Measurements from ENCODE around the gene SLC35G4.

The SLC35G4 gene

GRCh38 chr18:11657554-11657953, 48.2 kb downstream of the SLC35G4 start:
- TF ChIP-seq CTCF (IDR thresholded peaks at IDR 0.05; ENCODE audit: insufficient read depth, low read length) = no peak
- TF ChIP-seq SPI1 (IDR thresholded peaks at IDR 0.05; ENCODE audit: borderline replicate concordance, low read depth) = no peak
- TF ChIP-seq GABPA (IDR thresholded peaks at IDR 0.05; ENCODE audit: low read depth) = no peak
- TF ChIP-seq POLR2AphosphoS5 (IDR thresholded peaks at IDR 0.05; ENCODE audit: low read depth) = no peak
- TF ChIP-seq REST (IDR thresholded peaks at IDR 0.05; ENCODE audit: insufficient replicate concordance, low read depth) = no peak
- Histone ChIP-seq H3K27me3 (ENCODE audit: insufficient read depth, poor library complexity, severe bottlenecking) (peaks cover 34% of the 10 kb centered on the region), H3K4me3 (replicated peaks; ENCODE audit: insufficient read depth, low read length) (no peak overlapping the region), H3K27ac (replicated peaks) (no peak overlapping the region)
- DNase-seq (ENCODE audit: low read depth in 1 of 2, low spot score in 1 of 2) = no peak

- TF ChIP-seq REST (IDR thresholded peaks at IDR 0.05; ENCODE audit: insufficient replicate concordance, low read depth) = no peak
- no peak for TF ChIP-seq SPI1 (IDR thresholded peaks at IDR 0.05; ENCODE audit: borderline replicate concordance, low read depth)
- TF ChIP-seq CTCF (IDR thresholded peaks at IDR 0.05; ENCODE audit: insufficient read depth, low read length) = no peak
- TF ChIP-seq GABPA (IDR thresholded peaks at IDR 0.05; ENCODE audit: low read depth) = no peak
- no peak for TF ChIP-seq POLR2AphosphoS5 (IDR thresholded peaks at IDR 0.05; ENCODE audit: low read depth)
- DNase-seq (ENCODE audit: low read depth in 1 of 2, low spot score in 1 of 2) = no peak
- peaks cover 31% of the 10 kb centered on the region for H3K27me3 ChIP-seq (ENCODE audit: insufficient read depth, poor library complexity, severe bottlenecking)
- no peak overlapping the region for H3K27ac ChIP-seq (replicated peaks)
- H3K4me3 ChIP-seq (replicated peaks; ENCODE audit: insufficient read depth, low read length) = no peak overlapping the region
These were observed 48.6 kb downstream of the SLC35G4 start for GRCh38 chr18:11658019-11658418.

GRCh38 chr18:11658989-11659388, 49.6 kb downstream of the SLC35G4 start:
- Histone ChIP-seq H3K4me3 (replicated peaks; ENCODE audit: insufficient read depth, low read length) (no peak overlapping the region), H3K27ac (replicated peaks) (no peak overlapping the region)

More at GRCh38 chr18:11658989-11659388, 49.6 kb downstream of the SLC35G4 start:
- no peak for TF ChIP-seq REST (IDR thresholded peaks at IDR 0.05; ENCODE audit: insufficient replicate concordance, low read depth)
- TF ChIP-seq CTCF (IDR thresholded peaks at IDR 0.05; ENCODE audit: insufficient read depth, low read length) = no peak
- no peak for TF ChIP-seq POLR2AphosphoS5 (IDR thresholded peaks at IDR 0.05; ENCODE audit: low read depth)
- no peak for TF ChIP-seq GABPA (IDR thresholded peaks at IDR 0.05; ENCODE audit: low read depth)
- no peak for TF ChIP-seq SPI1 (IDR thresholded peaks at IDR 0.05; ENCODE audit: borderline replicate concordance, low read depth)
- peaks cover 26% of the 10 kb centered on the region for H3K27me3 ChIP-seq (ENCODE audit: insufficient read depth, poor library complexity, severe bottlenecking)
- no peak for DNase-seq (ENCODE audit: low read depth in 1 of 2, low spot score in 1 of 2)

Data from HL-60 (cell line).